NAMALWA (cell line): ENCODE results near the gene KAT6B.

Experiments
- DNase-seq: peaks from one replicate; pipeline ENCODE4 v3.0.0-alpha.2; 2015; ENCODE audit warnings: low spot score

The KAT6B gene

DNA sequence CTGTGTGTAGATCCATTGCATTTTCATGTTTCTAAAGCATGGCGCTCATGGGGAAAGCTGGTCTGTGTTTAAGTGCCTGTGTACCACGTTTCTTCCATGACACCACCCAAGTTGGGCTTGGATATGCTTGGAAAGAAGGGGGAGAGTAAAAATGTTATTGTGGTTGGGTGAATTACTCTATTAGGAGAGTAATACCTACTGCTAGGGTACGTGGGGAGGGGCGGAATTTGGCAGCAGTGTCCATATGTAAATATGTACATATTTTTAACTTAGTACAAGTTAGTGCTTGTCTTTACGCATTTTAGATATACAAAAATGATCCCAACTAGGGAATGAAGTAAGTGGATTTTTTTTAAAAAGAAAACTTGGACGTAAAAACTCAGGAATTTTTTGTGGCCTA lies 242.1 kb downstream of the KAT6B start:
- DNase-seq, result no peak

- DNase-seq, result no peak
Observed at GRCh38 chr10:75070476-75070875, 244.1 kb downstream of the KAT6B start.

- no peak for DNase-seq
Observed at GRCh38 chr10:75070961-75071428, 244.6 kb downstream of the KAT6B start.

GRCh38 chr10:75071756-75072155 lies 245.4 kb downstream of the KAT6B start:
- DNase-seq, result no peak

- no peak for DNase-seq
Observed at GRCh38 chr10:75072727-75073126, 246.3 kb downstream of the KAT6B start.

DNA sequence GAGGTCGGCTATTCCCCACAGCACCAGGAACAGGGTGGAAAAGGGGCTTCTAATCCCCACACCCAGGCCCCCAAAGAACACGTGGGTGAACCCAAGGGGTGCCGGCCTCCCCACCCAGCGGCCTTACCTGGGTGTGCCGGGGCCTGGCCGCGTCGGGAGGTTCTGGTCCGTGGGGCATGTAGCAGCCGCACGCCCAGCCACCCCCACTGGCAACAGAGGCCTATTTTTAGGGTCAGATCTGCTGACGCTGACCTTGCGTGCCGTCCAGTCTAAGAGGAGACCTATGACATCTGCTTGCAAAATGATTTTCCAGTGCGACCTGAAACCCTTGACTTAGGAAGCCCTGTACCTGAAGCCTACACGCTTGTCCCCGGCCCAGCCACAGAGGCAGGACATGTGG lies 247.0 kb downstream of the KAT6B start:
- DNase-seq, result no peak

- DNase-seq, result no peak
Observed at GRCh38 chr10:75074711-75075445, 248.5 kb downstream of the KAT6B start.

- no peak for DNase-seq
Observed at GRCh38 chr10:75076348-75076747, 249.9 kb downstream of the KAT6B start.

DNA sequence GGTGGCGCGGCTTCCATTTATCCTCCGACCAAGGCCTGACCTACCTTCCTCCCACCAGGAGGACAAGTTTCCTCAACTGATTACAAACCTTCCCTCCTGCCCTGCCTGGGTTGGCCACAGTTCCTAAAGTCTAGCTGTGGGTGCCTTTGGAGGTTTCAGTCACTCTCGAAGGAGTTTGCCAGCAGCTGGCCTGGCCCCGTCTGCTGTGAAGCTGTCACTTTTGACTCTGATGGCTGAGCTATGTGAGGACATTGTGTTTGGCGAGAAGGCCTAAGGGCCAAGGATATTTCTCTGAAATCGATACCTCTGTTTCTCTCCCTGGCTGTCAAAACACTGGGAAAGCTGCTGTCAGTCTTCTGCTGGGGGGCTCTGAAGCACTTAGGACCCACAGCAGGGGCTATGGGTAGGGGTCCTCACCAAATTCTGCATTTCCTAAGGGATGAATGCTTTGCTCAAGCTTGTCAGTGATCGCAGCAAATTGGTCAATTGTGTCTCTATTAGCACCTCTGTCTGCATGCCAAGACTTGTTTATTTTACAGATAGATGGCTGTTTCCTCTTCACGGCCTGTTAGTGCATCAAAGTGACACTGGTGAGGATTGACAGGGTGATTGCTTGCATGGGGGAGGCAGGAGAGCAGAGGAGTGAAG lies 253.2 kb downstream of the KAT6B start:
- DNase-seq, result no peak

DNA sequence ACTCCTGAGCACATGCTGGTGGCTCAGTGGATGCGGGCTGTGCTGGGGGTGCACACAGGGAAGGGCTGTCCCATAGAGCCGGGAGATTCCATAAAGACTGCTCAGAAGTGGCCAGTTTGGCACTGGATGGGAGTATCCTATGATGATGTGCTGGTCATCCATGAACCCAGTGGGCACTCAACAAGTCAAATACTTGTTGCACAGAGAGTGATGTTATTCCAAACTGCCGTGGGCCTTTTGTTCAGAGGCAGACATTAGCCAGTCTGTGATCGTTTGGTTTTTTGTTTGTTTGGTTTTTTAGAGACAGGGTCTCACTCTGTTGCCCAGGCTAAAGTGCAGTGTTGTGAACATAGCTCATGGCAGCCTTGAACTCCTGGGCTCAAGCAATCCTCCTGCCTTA lies 254.2 kb downstream of the KAT6B start:
- DNase-seq, result no peak

DNA sequence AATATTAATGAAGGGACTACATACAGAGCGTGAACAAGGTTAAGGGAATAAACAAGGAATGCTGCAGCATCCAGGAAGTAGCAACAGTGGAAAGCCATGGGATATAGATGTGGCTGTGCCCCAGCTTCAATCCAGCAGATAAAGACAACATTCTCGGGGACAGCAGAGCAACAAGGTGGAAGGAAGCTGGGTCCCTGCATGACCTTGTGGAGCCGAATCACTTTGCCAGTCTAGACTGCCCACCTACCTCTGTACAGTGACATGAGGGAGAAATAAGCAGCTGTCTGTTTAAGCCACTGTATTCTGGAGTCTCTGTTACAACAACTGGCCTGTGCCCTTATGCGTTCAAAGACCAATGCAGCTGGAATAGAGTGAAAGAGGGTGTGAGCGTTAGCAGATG lies 255.0 kb downstream of the KAT6B start:
- DNase-seq, result no peak
